B cell (primary cell): ENCODE measurements around the gene EPB41L5. TPM values are rescaled to one million over a fixed set of nuclear protein-coding genes. Genes with fewer than 3 reads are reported as not detected.
"Not testable (repeated sequence)": the region's sequence is repeated elsewhere in the genome, so short reads cannot be mapped to it uniquely, and the experiment has no call there.

Experiments used
- ATAC-seq: fragments of 200-7000 bp; cut with Tn5 transposase; one replicate; pipeline ENCODE4 v1.10.0; 2021; ENCODE audit warnings: low read depth, mild to moderate bottlenecking, moderate number of reproducible peaks, moderate library complexity
- CTCF ChIA-PET: fragments of 350-600 bp; sonication (Branson Sonifier 250); formaldehyde crosslinking; loops from one replicate; lab custom pipeline; 2021; ENCODE audit warnings: antibody characterized with exemption, inconsistent platforms; lab: Charles Lee
- POLR2A ChIA-PET: fragments of 350-600 bp; sonication (Branson Sonifier 250); formaldehyde crosslinking; loops from one replicate; lab custom pipeline; 2021; ENCODE audit warnings: antibody characterized with exemption; lab: Charles Lee
- DNase-seq: peaks from one replicate; pipeline ENCODE4 v3.0.0; 2013
- H2AFZ ChIP-seq: 2 replicates; pipeline ENCODE4 v1.6.1; 2012; ENCODE audit warnings: mild to moderate bottlenecking, low read depth, low read length; ENCODE audit not compliant: insufficient read depth, poor library complexity, severe bottlenecking
- H3K27ac ChIP-seq, 2 donors: 1 replicate in 1 of 2; 2 replicates in 1 of 2; pipeline ENCODE4 v1.5.1; 2012 to 2013; ENCODE audit warnings: low read length in 2 of 2, mild to moderate bottlenecking in 2 of 2, moderate library complexity in 1 of 2
- H3K27me3 ChIP-seq, 4 experiments: fragments of 200-600 bp in 1 of 4; sonication (generic) in 1 of 4; replicated peaks in 1 of 4; 1 replicate in 2 of 4; 2 replicates in 2 of 4; pipeline versions ENCODE4 v1.6.1 to v1.7.0; 2013 to 2016; ENCODE audit warnings: low read length in 3 of 4, mild to moderate bottlenecking in 2 of 4, mixed read lengths in 1 of 4, moderate library complexity in 1 of 4; ENCODE audit not compliant: insufficient read depth in 4 of 4, control insufficient read depth in 3 of 4; ENCODE audit errors: control extremely low read depth in 1 of 4
- H3K36me3 ChIP-seq, 2 experiments: replicated peaks in 1 of 2; 1 replicate in 1 of 2; 2 replicates in 1 of 2; pipeline versions ENCODE4 v1.6.1 to v1.7.1; 2013; ENCODE audit warnings: low read length in 1 of 2; ENCODE audit not compliant: insufficient read depth in 2 of 2, control insufficient read depth in 1 of 2; ENCODE audit errors: control extremely low read depth in 1 of 2, extremely low read depth in 1 of 2
- H3K4me1 ChIP-seq, 2 donors: fragments of 200-600 bp in 1 of 2; sonication (generic) in 1 of 2; 1 replicate in 1 of 2; 2 replicates in 1 of 2; pipeline versions ENCODE4 v1.5.1 to v1.6.1; 2013 to 2017; ENCODE audit warnings: low read length in 2 of 2; ENCODE audit not compliant: control insufficient read depth in 2 of 2, insufficient read depth in 2 of 2
- H3K4me2 ChIP-seq: replicated peaks from 2 replicates; pipeline ENCODE3; 2012; ENCODE audit warnings: mild to moderate bottlenecking, low read depth, low read length; ENCODE audit not compliant: poor library complexity, severe bottlenecking
- H3K4me3 ChIP-seq, 5 experiments: fragments of 200-600 bp in 1 of 5; sonication (generic) in 1 of 5; 1 replicate in 3 of 5; 2 replicates in 2 of 5; pipeline versions ENCODE4 v1.5.1 to v1.7.0; 2011 to 2016; ENCODE audit warnings: low read length in 4 of 5, mild to moderate bottlenecking in 4 of 5, low read depth in 2 of 5, control low read depth in 1 of 5, moderate library complexity in 1 of 5; ENCODE audit not compliant: insufficient read depth in 1 of 5; ENCODE audit errors: control extremely low read depth in 1 of 5, extremely low read depth in 1 of 5
- H3K79me2 ChIP-seq: fragments of 200-600 bp; sonication (generic); one replicate; pipeline ENCODE4 v1.6.0; 2016; ENCODE audit warnings: low read length; ENCODE audit not compliant: control insufficient read depth, insufficient read depth
- H3K9ac ChIP-seq: fragments of 200-600 bp; sonication (generic); 2 replicates; pipeline ENCODE4 v1.6.1; 2017; ENCODE audit warnings: mild to moderate bottlenecking, low read length, moderate library complexity
- H3K9me3 ChIP-seq, 3 donors: one replicate each; pipeline versions ENCODE4 v1.6.1 to v1.7.1; 2013; ENCODE audit warnings: low read length in 2 of 3; ENCODE audit not compliant: control insufficient read depth in 2 of 3, insufficient read depth in 1 of 3; ENCODE audit errors: control extremely low read depth in 1 of 3
- H4K20me1 ChIP-seq: 2 replicates; pipeline ENCODE4 v1.6.0; 2012; ENCODE audit warnings: mild to moderate bottlenecking, low read length; ENCODE audit not compliant: insufficient read depth, control insufficient read depth, poor library complexity, severe bottlenecking
- H3K27ac Mint-ChIP-seq: one replicate; pipeline ENCODE4 v1.8.0; 2021; ENCODE audit warnings: mixed read lengths
- H3K27me3 Mint-ChIP-seq: one replicate; pipeline ENCODE4 v1.8.0; 2021; ENCODE audit warnings: mixed read lengths
- H3K4me1 Mint-ChIP-seq: one replicate; pipeline ENCODE4 v1.8.0; 2021; ENCODE audit warnings: mixed read lengths
- H3K4me3 Mint-ChIP-seq: one replicate; pipeline ENCODE4 v1.8.0; 2021; ENCODE audit warnings: mixed read lengths
- H3K9me3 Mint-ChIP-seq: one replicate; pipeline ENCODE4 v1.8.0; 2022; ENCODE audit warnings: mixed read lengths; ENCODE audit not compliant: insufficient read depth
- CTCF ChIP-seq: fragments of 200-600 bp; IDR thresholded peaks from one replicate; pipeline ENCODE4 v1.8.0; 2022; ENCODE audit warnings: antibody characterized with exemption, mild to moderate bottlenecking
- EZH2 ChIP-seq: IDR thresholded peaks from 2 replicates; pipeline ENCODE4 v1.6.1; 2012; ENCODE audit warnings: borderline replicate concordance, low read depth, mild to moderate bottlenecking, moderate library complexity, low read length; ENCODE audit not compliant: insufficient read depth, poor library complexity, severe bottlenecking
- WGBS: methylation state at CpG from one replicate; pipeline ENCODE4 v1.1.5; 2013; ENCODE audit warnings: missing lambda C conversion rate; ENCODE audit not compliant: insufficient coverage; 5-methylcytosine and 5-hydroxymethylcytosine counted together
- intact Hi-C: fragments of 100-400 bp; cut with micrococcal nuclease; formaldehyde crosslinking; loops from one replicate; pipeline ENCODE4 v1.10.0; 2022
- polyA plus RNA-seq: library from polyadenylated mRNA; depleted of rRNA; stranded (reverse); fragments of >200 nt; gene quantifications from 2 replicates; pipeline ENCODE4 v1.2.3, GENCODE V29; 2012
- total RNA-seq, 2 donors: library from RNA; stranded (reverse); fragments of 120-200 nt in 1 of 2; gene quantifications; 1 replicate in 1 of 2; 2 replicates in 1 of 2; pipeline versions ENCODE4 v1.2.3 to v1.2.4, GENCODE V29; 2013 to 2022

The EPB41L5 gene
- total and polyA plus RNA-seq, 2 donors (not counting 1 experiment from before 2014, with no cell fraction given) = 3.9 to 14.0 TPM

GRCh38 chr2:120066800-120067547, 54.1 kb downstream of the EPB41L5 start:
- Histone ChIP-seq H3K27me3 (no peaks in the 10 kb centered on the region), H3K9me3 (peaks cover 0 to 6% (median 0%) of the 10 kb centered on the region in 3 donors), H3K4me2 (no peak overlapping the region), H3K4me1 (no peaks in the 10 kb centered on the region), H3K4me3 (no peak overlapping the region), H3K27ac (no peak overlapping the region), H4K20me1 (no peaks in the 10 kb centered on the region), H3K36me3 (no peaks in the 10 kb centered on the region), H3K9ac (no peak overlapping the region), H3K79me2 (peaks cover 3% of the 10 kb centered on the region), H2AFZ (no peak overlapping the region)
- whole genome bisulfite sequencing = 100% methylated on average over 4 of the region's 6 CpGs
- peaks cover 4% of the 10 kb centered on the region for H3K9me3 Mint-ChIP-seq
- TF ChIP-seq EZH2 = no peak
- TF ChIP-seq CTCF = no peak
- intact Hi-C loops = no loop called here
- CTCF ChIA-PET = no interaction called here
- H3K27me3 Mint-ChIP-seq = no peaks in the 10 kb centered on the region
- POLR2A ChIA-PET = no interaction called here
- H3K4me3 Mint-ChIP-seq = no peak overlapping the region
- H3K4me1 Mint-ChIP-seq = no peaks in the 10 kb centered on the region
- H3K27ac Mint-ChIP-seq = no peak overlapping the region
- ATAC-seq (no peak), DNase-seq (no peak)

- H3K9ac ChIP-seq, POLR2A ChIA-PET, H3K27ac Mint-ChIP-seq, DNase-seq, H3K27me3 ChIP-seq, H3K36me3 ChIP-seq, ATAC-seq, CTCF ChIA-PET, H3K9me3 ChIP-seq, H3K79me2 ChIP-seq, H4K20me1 ChIP-seq, H3K27me3 Mint-ChIP-seq, intact Hi-C loops, H3K4me1 ChIP-seq, H3K4me1 Mint-ChIP-seq, H3K27ac ChIP-seq, H3K4me3 Mint-ChIP-seq, H3K4me2 ChIP-seq, H3K4me3 ChIP-seq, H2AFZ ChIP-seq, H3K9me3 Mint-ChIP-seq: not testable (repeated sequence)
- 98% methylated on average over 12 of the region's 20 CpGs for WGBS
Measured at GRCh38 chr2:120068040-120068658, 55.3 kb downstream of the EPB41L5 start.
